Measurements from ENCODE around the gene POU6F2. TPM values are rescaled to one million over a fixed set of nuclear protein-coding genes. Genes with fewer than 3 reads are reported as not detected.

Gene POU6F2
- total RNA-seq, 1 experiment from 2014 or later = 0.64 TPM

GRCh38 chr7:39086638-39087360 is 109.1 kb downstream of the POU6F2 start:
- no peaks in the 10 kb centered on the region for H3K36me3 Mint-ChIP-seq (ENCODE audit: insufficient read depth, unreplicated experiment)
- no peak for DNase-seq
- no peaks in the 10 kb centered on the region for H3K9me3 Mint-ChIP-seq (ENCODE audit: low read depth, unreplicated experiment)
- H3K4me1 Mint-ChIP-seq (ENCODE audit: low read depth, unreplicated experiment) = no peaks in the 10 kb centered on the region
- CTCF ChIA-PET = interaction anchor here (0.7 kb wide), 1 partner anchor 13 kb away, joined by 3 read pairs; no protein-coding TSS in a partner anchor
- no peak for TF ChIP-seq CTCF (IDR thresholded peaks at IDR 0.05; ENCODE audit: unreplicated experiment)
- H3K27me3 Mint-ChIP-seq (ENCODE audit: unreplicated experiment) = no peaks in the 10 kb centered on the region
- no peak overlapping the region for H3K27ac Mint-ChIP-seq (ENCODE audit: unreplicated experiment)
- no TSS peak for BruUV-seq (replicated peaks)
- no peak overlapping the region for H3K4me3 Mint-ChIP-seq (ENCODE audit: low read depth, unreplicated experiment)
- intact Hi-C loops (cut with micrococcal nuclease; ENCODE audit: unreplicated experiment) = no loop called here

- Mint-ChIP-seq H3K4me1 (ENCODE audit: low read depth, unreplicated experiment) (no peaks in the 10 kb centered on the region), H3K27me3 (ENCODE audit: unreplicated experiment) (no peaks in the 10 kb centered on the region), H3K4me3 (ENCODE audit: low read depth, unreplicated experiment) (no peak overlapping the region), H3K36me3 (ENCODE audit: insufficient read depth, unreplicated experiment) (no peaks in the 10 kb centered on the region), H3K27ac (ENCODE audit: unreplicated experiment) (no peak overlapping the region), H3K9me3 (ENCODE audit: low read depth, unreplicated experiment) (no peaks in the 10 kb centered on the region)
- intact Hi-C loops (cut with micrococcal nuclease; ENCODE audit: unreplicated experiment) = no loop called here
- CTCF ChIA-PET = no interaction called here
- no peak for TF ChIP-seq CTCF (IDR thresholded peaks at IDR 0.05; ENCODE audit: unreplicated experiment)
- DNase-seq = no peak
- no TSS peak for BruUV-seq (replicated peaks)
Measured at GRCh38 chr7:39088730-39089593, 111.3 kb downstream of the POU6F2 start.

- no peaks in the 10 kb centered on the region for H3K36me3 Mint-ChIP-seq (ENCODE audit: insufficient read depth, unreplicated experiment)
- intact Hi-C loops (cut with micrococcal nuclease; ENCODE audit: unreplicated experiment) = no loop called here
- H3K9me3 Mint-ChIP-seq (ENCODE audit: low read depth, unreplicated experiment) = no peaks in the 10 kb centered on the region
- H3K4me1 Mint-ChIP-seq (ENCODE audit: low read depth, unreplicated experiment) = no peaks in the 10 kb centered on the region
- no peak overlapping the region for H3K4me3 Mint-ChIP-seq (ENCODE audit: low read depth, unreplicated experiment)
- H3K27me3 Mint-ChIP-seq (ENCODE audit: unreplicated experiment) = no peaks in the 10 kb centered on the region
- TF ChIP-seq CTCF (IDR thresholded peaks at IDR 0.05; ENCODE audit: unreplicated experiment) = no peak
- CTCF ChIA-PET = interaction anchor here (0.9 kb wide), 1 partner anchor 15 kb away, joined by 3 read pairs; no protein-coding TSS in a partner anchor
- no peak for DNase-seq
- no peak overlapping the region for H3K27ac Mint-ChIP-seq (ENCODE audit: unreplicated experiment)
- no TSS peak for BruUV-seq (replicated peaks)
Measured at GRCh38 chr7:39091145-39091544, 113.4 kb downstream of the POU6F2 start.

- CTCF ChIA-PET = no interaction called here
- no peak for TF ChIP-seq CTCF (IDR thresholded peaks at IDR 0.05; ENCODE audit: unreplicated experiment)
- Mint-ChIP-seq H3K4me3 (ENCODE audit: low read depth, unreplicated experiment) (no peak overlapping the region), H3K27ac (ENCODE audit: unreplicated experiment) (no peak overlapping the region), H3K27me3 (ENCODE audit: unreplicated experiment) (no peaks in the 10 kb centered on the region), H3K9me3 (ENCODE audit: low read depth, unreplicated experiment) (no peaks in the 10 kb centered on the region), H3K4me1 (ENCODE audit: low read depth, unreplicated experiment) (no peaks in the 10 kb centered on the region), H3K36me3 (ENCODE audit: insufficient read depth, unreplicated experiment) (no peaks in the 10 kb centered on the region)
- intact Hi-C loops (cut with micrococcal nuclease; ENCODE audit: unreplicated experiment) = no loop called here
- no TSS peak for BruUV-seq (replicated peaks)
- DNase-seq = no peak
Measured at GRCh38 chr7:39091774-39092173, 114.1 kb downstream of the POU6F2 start.
